Mesodermal cell (in vitro differentiated cells): ENCODE measurements around the gene CD9. TPM values are rescaled to one million over a fixed set of nuclear protein-coding genes. Genes with fewer than 3 reads are reported as not detected.
"Not testable (repeated sequence)": the region's sequence is repeated elsewhere in the genome, so short reads cannot be mapped to it uniquely, and the experiment has no call there.

Source experiments
- H3K27ac ChIP-seq: 2 replicates; pipeline ENCODE4 v1.7.0; 2013; ENCODE audit warnings: mild to moderate bottlenecking, low read depth, low read length, moderate library complexity; ENCODE audit not compliant: severe bottlenecking
- H3K36me3 ChIP-seq: 2 replicates; pipeline ENCODE4 v1.7.1; 2013; ENCODE audit warnings: mild to moderate bottlenecking, low read length, moderate library complexity; ENCODE audit not compliant: control insufficient read depth, insufficient read depth
- H3K4me1 ChIP-seq: one replicate; pipeline ENCODE4 v1.7.1; 2013; ENCODE audit warnings: mild to moderate bottlenecking, low read length; ENCODE audit not compliant: insufficient read depth, control insufficient read depth, poor library complexity, severe bottlenecking
- H3K4me3 ChIP-seq: 2 replicates; pipeline ENCODE4 v1.7.0; 2013; ENCODE audit warnings: low read length, control low read depth, mild to moderate bottlenecking; ENCODE audit not compliant: insufficient read depth, poor library complexity, severe bottlenecking; ENCODE audit errors: extremely low read depth
- H3K9me3 ChIP-seq: 2 replicates; pipeline ENCODE4 v1.7.1; 2013; ENCODE audit warnings: mild to moderate bottlenecking, low read length, moderate library complexity; ENCODE audit not compliant: control insufficient read depth
- WGBS, 2 experiments: methylation state at CpG; one replicate each; pipeline ENCODE4 v1.1.5; 2013; ENCODE audit warnings: missing lambda C conversion rate in 2 of 2; ENCODE audit not compliant: insufficient coverage in 2 of 2; 5-methylcytosine and 5-hydroxymethylcytosine counted together
- polyA plus RNA-seq, 2 experiments: library from polyadenylated mRNA; stranded (reverse); fragments of 50-300 nt; gene quantifications; one replicate each; pipeline ENCODE4 v1.2.3, GENCODE V29; 2013

CD9 gene
- 83.6 TPM for polyA plus RNA-seq (2013, experiment 1 of 2)
- polyA plus RNA-seq (2013, experiment 2 of 2): 66.9 TPM

DNA sequence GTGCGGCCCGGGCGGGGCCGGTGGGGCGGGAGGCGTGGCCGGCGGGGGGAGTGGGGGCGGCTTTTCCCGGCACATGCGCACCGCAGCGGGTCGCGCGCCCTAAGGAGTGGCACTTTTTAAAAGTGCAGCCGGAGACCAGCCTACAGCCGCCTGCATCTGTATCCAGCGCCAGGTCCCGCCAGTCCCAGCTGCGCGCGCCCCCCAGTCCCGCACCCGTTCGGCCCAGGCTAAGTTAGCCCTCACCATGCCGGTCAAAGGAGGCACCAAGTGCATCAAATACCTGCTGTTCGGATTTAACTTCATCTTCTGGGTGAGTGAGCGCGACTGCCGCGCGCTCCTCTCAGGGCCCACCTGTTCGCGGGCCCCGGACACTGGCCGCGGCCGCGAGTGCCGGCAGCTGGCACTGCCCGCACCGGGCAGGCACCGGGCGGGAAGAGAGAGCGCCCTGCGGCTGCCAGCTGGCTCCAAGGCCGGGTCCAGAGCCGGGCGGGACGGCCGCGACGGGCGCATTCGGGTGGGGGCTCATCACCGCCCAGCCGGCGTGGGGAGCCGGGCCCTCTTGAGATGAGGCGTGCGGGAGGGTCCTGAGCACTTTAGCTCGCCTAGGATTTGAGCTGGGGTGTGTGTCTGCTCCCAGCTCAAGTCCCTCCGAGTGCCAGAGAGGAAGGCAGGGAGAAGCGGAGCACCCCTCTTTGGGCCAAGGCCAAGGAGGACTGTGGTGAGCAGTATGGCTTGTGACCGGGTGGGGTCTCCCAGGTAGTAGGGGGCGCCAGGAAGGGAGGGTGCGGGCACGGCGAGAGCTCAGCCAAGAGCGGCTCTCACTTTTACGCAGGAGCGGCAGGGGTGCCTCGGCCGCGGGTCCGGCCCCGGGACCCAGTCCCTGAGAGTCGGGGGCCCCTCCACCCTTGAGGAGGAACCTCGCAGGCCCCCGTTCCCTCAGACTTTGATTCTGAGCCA, at the start of gene CD9:
CD9 (plus strand) TSS at position 145 of the 957 bp plus-strand sequence; CDS start at position 245, 100 bp downstream.
- no peak within 1 kb of the TSS for H3K27ac ChIP-seq
- peaks cover 39% of the 10 kb centered on the region for H3K4me1 ChIP-seq
- H3K4me3 ChIP-seq: peak within 1 kb of the TSS; percentile 65
- H3K36me3 ChIP-seq: peaks cover 3% of the 10 kb centered on the region
- H3K9me3 ChIP-seq: no peaks in the 10 kb centered on the region
- WGBS, 2 experiments: 0 to 1% methylated on average over 70 to 72 of the region's 81 CpGs

DNA sequence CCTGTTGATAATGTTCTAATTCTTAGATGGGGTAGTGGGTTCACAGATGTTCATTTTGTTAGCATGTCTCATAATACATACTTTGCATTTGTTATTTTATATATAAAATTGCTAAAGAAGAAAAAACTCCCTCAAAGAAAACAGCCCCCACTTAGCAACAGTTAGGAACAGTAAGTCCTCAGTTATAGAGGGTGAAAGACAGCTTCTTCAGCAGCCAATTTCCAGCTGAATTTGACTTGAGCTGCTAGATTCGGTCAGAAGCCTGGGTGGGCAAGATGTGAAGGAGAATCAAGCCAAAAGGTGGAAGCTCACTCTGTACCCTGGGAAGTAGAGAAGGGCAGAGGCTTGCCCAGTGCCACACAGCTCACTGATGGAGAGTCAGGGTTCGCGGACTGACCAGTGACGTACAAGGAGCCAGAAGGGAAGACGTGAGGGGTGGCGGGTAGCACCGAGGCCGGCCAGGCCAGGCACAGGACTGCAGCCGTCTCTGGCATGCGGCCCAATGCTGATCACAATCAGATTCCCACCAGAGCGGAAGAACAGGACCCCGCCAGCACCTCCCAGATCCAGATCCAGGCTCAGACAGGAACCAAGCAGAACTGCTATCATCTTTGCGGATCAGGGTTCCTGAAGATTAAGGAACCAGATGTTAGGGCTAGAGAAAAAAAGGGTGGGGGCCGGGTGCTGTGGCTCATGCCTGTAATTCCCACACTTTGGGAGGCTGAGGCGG, 45.3 kb upstream of the CD9 start:
- Histone ChIP-seq H3K36me3 (no peaks in the 10 kb centered on the region), H3K9me3 (no peaks in the 10 kb centered on the region), H3K4me1 (peaks cover 15% of the 10 kb centered on the region), H3K4me3 (no peak overlapping the region), H3K27ac (peak overlapping the region; percentile 49)
- 90 to 93% methylated on average over 14 to 15 of the region's 15 CpGs for WGBS, 2 experiments

GRCh38 chr12:6157482-6157881, 42.7 kb upstream of the CD9 start:
- H3K27ac ChIP-seq: no peak overlapping the region
- H3K36me3 ChIP-seq: no peaks in the 10 kb centered on the region
- 100% methylated on average over 1 of the region's 4 CpGs for WGBS, 2 experiments
- H3K4me1 ChIP-seq: peaks cover 26% of the 10 kb centered on the region
- no peaks in the 10 kb centered on the region for H3K9me3 ChIP-seq
- H3K4me3 ChIP-seq: no peak overlapping the region

DNA sequence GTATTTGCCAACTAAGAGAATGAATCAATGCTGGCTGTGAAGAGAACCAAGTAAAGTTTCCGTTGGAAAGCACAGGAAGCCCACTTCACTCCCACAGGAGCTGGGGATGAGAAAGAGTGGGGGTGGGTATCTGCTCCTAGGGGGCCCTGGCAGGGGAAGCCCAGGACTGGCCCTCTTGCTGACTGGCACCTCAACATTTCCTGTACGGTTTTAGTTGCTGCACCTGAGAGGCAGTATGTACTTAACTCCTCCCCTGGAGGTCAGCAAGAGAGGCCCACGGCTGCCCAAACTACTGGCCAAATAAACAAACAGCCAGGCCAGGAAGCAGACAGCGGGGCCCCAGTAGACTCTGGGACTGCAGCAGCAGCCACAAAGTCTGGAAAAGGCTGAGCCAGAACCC, 41.9 kb upstream of the CD9 start:
- Histone ChIP-seq H3K36me3 (no peaks in the 10 kb centered on the region), H3K27ac (peak overlapping the region; percentile 62), H3K4me1 (peaks cover 26% of the 10 kb centered on the region), H3K4me3 (no peak overlapping the region), H3K9me3 (no peaks in the 10 kb centered on the region)
- 61% methylated on average over 3 of the region's 4 CpGs for WGBS, 2 experiments

- Histone ChIP-seq H3K36me3 (no peaks in the 10 kb centered on the region), H3K9me3 (no peaks in the 10 kb centered on the region), H3K4me3 (no peak overlapping the region), H3K4me1 (peaks cover 26% of the 10 kb centered on the region), H3K27ac (peak overlapping the region; percentile 62)
- WGBS, 2 experiments: 89 to 95% methylated on average over 9 to 11 of the region's 11 CpGs
Observed at GRCh38 chr12:6158749-6159148, 41.5 kb upstream of the CD9 start.

DNA sequence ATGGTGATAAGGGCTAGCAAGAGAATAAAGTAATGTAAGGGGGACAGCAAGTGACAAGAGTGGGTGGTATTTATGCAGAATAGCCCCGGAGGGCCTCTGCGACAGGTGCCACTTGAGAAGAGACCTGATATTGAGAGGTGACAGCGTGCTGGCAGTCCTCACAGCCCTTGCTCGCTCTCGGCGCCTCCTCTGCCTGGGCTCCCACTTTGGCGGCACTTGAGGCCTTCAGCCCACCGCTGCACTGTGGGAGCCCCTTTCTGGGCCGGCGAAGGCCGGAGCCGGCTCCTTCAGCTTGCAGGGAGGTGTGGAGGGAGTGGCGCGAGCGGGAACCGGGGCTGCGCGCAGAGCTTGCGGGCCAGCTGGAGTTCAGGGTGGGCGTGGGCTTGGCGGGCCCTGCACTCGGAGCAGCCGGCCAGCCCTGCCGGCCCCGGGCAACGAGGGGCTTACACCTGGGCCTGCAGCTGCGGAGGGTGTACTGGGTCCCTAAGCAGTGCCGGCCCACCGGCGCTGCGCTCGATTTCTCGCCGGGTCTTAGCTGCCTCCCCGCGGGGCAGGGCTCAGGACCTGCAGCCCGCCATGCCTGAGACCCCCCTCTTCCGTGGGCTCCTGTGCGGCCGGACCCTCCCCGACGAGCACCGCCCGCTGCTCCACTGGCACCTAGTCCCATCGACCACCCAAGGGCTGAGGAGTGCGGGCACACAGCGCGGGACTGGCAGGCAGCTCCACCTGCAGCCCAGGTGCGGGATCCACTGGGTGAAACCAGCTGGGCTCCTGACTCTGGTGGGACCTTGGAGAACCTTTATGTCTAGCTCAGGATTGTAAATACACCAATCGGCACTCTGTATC, 40.8 kb upstream of the CD9 start:
- Histone ChIP-seq H3K27ac (peak overlapping the region; percentile 62), H3K4me1 (peaks cover 28% of the 10 kb centered on the region)
- not testable (repeated sequence) for H3K9me3 ChIP-seq, H3K4me3 ChIP-seq, H3K36me3 ChIP-seq
- 95 to 97% methylated on average over 43 to 46 of the region's 50 CpGs for WGBS, 2 experiments

DNA sequence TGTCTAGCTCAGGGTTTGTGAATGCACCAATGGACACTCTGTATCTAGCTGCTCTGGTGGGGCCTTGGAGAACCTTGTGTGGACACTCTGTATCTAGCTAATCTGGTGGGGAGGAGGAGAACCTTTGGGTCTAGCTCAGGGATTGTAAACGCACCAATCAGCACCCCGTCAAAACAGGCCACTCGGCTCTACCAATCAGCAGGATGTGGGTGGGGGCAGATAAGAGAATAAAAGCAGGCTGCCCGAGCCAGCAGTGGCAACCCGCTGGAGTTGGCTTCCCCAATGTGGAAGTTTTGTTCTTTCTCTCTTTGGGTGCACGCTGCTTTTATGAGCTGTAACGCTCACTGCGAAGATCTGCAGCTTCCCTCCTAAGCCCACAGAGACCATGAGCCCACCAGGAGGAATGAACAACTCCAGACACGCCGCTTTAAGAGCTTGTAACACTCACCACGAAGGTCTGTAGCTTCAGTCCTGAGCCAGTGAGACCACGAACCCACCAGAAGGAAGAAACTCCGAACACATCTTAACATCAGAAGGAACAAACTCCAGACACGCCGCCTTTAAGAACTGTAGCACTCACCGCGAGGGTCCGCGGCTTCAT, 40.1 kb upstream of the CD9 start:
- not testable (repeated sequence) for H3K36me3 ChIP-seq, H3K9me3 ChIP-seq, H3K4me3 ChIP-seq, H3K27ac ChIP-seq
- 94 to 95% methylated on average over 18 to 19 of the region's 19 CpGs for WGBS, 2 experiments
- peaks cover 28% of the 10 kb centered on the region for H3K4me1 ChIP-seq

DNA sequence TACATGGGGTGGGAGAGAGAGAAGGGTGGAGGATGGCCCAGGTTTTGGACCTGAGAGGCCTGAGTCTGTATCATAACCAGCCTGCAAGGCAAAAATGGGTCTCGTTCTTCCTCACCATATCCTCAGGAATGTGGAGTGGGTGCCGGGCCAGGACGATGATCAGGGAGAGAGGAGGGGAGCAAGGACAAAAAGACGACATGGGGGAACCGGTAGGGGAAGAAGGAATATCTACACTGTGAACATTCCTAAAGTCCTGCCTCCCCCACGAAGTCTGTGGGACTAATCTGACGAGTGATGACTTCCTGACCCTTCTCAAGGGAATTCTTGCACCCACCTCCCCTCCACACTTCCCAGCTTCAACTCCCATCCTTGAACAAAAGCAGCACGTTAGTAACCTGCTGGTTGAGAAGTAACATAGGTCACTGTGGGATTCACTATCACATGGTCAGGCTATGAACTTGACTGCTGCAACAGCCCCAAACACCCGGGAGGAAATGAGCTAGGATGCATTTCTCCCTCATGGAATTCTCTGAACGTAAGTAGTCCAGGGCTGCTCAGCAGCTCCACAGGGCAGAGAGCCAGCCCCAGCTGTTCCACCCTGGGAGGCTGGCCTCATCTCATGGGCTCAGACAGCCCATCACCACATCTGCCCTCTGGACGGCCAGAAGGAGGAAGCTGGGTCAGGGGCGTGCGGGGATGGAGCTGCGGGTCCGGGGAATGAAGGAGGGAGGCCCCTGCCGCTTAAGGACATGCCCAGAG, 38.9 kb upstream of the CD9 start:
- Histone ChIP-seq H3K4me1 (peaks cover 28% of the 10 kb centered on the region), H3K9me3 (no peaks in the 10 kb centered on the region), H3K36me3 (no peaks in the 10 kb centered on the region), H3K4me3 (no peak overlapping the region), H3K27ac (peak overlapping the region; percentile 16)
- WGBS, 2 experiments: 82 to 83% methylated on average over 9 to 10 of the region's 16 CpGs

- Histone ChIP-seq H3K4me1 (peaks cover 38% of the 10 kb centered on the region), H3K9me3 (no peaks in the 10 kb centered on the region), H3K36me3 (no peaks in the 10 kb centered on the region), H3K4me3 (no peak overlapping the region), H3K27ac (no peak overlapping the region)
- WGBS, 2 experiments: 84 to 87% methylated on average over 5 to 6 of the region's 8 CpGs
Observed at GRCh38 chr12:6163416-6164060, 36.7 kb upstream of the CD9 start.
